ENCODE measurements around the gene PPM1J. TPM values are rescaled to one million over a fixed set of nuclear protein-coding genes. Genes with fewer than 3 reads are reported as not detected.

PPM1J gene
- total RNA-seq, 4 donors from 2014 or later: 1.7 to 4.8 (median 3.0) TPM

GRCh38 chr1:112704391-112704933 is 10.7 kb downstream of the PPM1J start:
- Histone ChIP-seq H3K36me3 (peaks cover 3 to 4% of the 10 kb centered on the region in 2 donors), H3K9me3 (no peaks in the 10 kb centered on the region), H3K4me1 (peaks cover 31 to 55% of the 10 kb centered on the region in 2 donors), H3K4me3 (replicated peaks in 1 of 3) (peak overlapping the region in 1 of 3 donors; percentile 99), H3K27me3 (no peaks in the 10 kb centered on the region), H3K27ac (peak overlapping the region; percentile 75 to 97 (median 95))
- intact Hi-C loops (cut with DNase I): loop anchor here (10.0 kb wide), 2 partner anchors 200 to 240 kb away; partner anchors contain the start of gene WNT2B
- DNase-seq: peak in 1 of 2 donors; percentile 28
- WGBS, 2 donors: 39 to 46% methylated on average over 5 to 7 of the region's 7 CpGs
- TF ChIP-seq, protein P1, sequence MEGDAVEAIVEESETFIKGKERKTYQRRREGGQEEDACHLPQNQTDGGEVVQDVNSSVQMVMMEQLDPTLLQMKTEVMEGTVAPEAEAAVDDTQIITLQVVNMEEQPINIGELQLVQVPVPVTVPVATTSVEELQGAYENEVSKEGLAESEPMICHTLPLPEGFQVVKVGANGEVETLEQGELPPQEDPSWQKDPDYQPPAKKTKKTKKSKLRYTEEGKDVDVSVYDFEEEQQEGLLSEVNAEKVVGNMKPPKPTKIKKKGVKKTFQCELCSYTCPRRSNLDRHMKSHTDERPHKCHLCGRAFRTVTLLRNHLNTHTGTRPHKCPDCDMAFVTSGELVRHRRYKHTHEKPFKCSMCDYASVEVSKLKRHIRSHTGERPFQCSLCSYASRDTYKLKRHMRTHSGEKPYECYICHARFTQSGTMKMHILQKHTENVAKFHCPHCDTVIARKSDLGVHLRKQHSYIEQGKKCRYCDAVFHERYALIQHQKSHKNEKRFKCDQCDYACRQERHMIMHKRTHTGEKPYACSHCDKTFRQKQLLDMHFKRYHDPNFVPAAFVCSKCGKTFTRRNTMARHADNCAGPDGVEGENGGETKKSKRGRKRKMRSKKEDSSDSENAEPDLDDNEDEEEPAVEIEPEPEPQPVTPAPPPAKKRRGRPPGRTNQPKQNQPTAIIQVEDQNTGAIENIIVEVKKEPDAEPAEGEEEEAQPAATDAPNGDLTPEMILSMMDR (IDR thresholded peaks at IDR 0.05): no peak
- TF ChIP-seq POLR2A (IDR thresholded peaks at IDR 0.05): no peak

DNA sequence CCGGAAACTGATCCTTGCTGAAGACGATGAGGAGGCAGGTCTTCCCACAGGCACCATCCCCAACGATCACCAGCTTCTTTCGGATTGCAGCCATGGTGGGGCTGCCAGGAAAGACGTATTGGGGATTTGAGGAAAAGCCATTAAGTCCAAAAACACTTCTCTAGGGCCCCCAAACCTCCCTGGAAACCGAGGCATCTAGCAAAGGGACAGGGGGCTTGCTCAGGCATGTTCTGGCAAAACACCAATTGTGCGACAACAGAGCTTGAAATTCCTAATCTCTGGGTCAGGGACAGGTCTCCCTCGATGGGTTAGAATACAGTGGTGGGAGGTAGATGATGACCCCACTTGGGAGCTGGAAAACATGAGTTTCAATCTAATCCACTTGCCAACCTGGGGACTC is 11.4 kb downstream of the PPM1J start:
- Histone ChIP-seq H3K4me1 (peaks cover 31 to 63% of the 10 kb centered on the region in 2 donors), H3K27ac (peak overlapping the region in 2 of 3 donors; percentile 95 to 97), H3K4me3 (replicated peaks in 1 of 3) (no peak overlapping the region), H3K9me3 (no peaks in the 10 kb centered on the region), H3K27me3 (no peaks in the 10 kb centered on the region), H3K36me3 (peaks cover 3 to 4% of the 10 kb centered on the region in 2 donors)
- no peak for TF ChIP-seq POLR2A (IDR thresholded peaks at IDR 0.05)
- TF ChIP-seq, protein P1 (IDR thresholded peaks at IDR 0.05): no peak
- DNase-seq: no peak
- intact Hi-C loops (cut with DNase I): loop anchor here (10.0 kb wide), 2 partner anchors 199 to 239 kb away; partner anchors contain the start of gene WNT2B
- WGBS, 2 donors: 79 to 82% methylated on average over 8 of the region's 8 CpGs

DNA sequence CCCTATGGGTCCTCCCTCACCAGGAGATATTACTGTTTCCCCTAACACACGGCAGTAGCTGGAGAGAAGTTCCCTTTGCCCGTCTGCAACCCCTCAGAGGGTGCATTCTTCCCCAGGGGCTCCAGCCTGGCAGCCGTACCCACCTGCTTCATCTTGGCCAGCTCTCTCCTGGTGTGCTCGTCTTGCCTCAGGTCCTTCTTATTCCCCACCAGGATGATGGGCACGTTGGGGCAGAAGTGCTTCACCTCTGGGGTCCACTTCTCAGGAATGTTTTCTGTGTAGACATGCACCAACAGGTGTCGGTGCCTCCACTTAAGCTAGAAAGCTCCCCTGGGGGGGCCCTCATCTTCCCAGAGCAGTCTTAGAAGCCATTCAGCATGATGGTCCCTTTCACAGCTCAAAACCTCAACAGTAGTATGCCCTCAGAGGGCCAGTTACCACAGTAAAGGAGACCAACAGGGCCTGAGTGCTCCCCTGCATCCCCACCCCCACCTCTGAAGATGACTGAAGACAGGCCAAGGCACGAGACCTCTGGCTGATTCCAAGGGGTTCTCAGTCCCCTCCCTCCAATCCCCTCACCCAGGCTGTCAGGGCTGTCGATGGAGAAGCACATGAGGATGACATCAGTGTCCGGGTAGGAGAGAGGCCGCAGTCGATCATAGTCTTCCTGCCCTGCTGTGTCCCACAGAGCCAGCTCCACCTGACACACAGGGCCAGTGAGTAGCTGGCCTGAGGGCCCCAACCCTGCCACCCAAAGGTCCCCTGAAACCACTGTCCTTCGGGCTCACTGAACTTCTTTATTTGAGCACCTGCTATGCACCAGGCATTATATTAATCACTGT is 12.5 kb downstream of the PPM1J start:
- Histone ChIP-seq H3K4me1 (peaks cover 31 to 68% of the 10 kb centered on the region in 2 donors), H3K4me3 (replicated peaks in 1 of 3) (no peak overlapping the region), H3K27me3 (no peaks in the 10 kb centered on the region), H3K36me3 (peaks cover 3 to 4% of the 10 kb centered on the region in 2 donors), H3K27ac (peak overlapping the region in 2 of 3 donors; percentile 3 to 79), H3K9me3 (no peaks in the 10 kb centered on the region)
- DNase-seq: no peak
- intact Hi-C loops (cut with DNase I): loop anchor here (10.0 kb wide), 2 partner anchors 198 to 238 kb away; partner anchors contain the start of gene WNT2B
- 85% methylated on average over 10 to 11 of the region's 12 CpGs for WGBS, 2 donors
- TF ChIP-seq, protein P1 (IDR thresholded peaks at IDR 0.05): no peak
- TF ChIP-seq POLR2A (IDR thresholded peaks at IDR 0.05): no peak

- Histone ChIP-seq H3K9me3 (no peaks in the 10 kb centered on the region), H3K4me1 (peaks cover 31 to 65% of the 10 kb centered on the region in 2 donors), H3K27me3 (no peaks in the 10 kb centered on the region), H3K27ac (peak overlapping the region in 2 of 3 donors; percentile 79 to 83), H3K36me3 (peaks cover 3 to 4% of the 10 kb centered on the region in 2 donors), H3K4me3 (replicated peaks in 1 of 3) (no peak overlapping the region)
- intact Hi-C loops (cut with DNase I): loop anchor here (10.0 kb wide), 2 partner anchors 197 to 237 kb away; partner anchors contain the start of gene WNT2B
- DNase-seq: no peak
- WGBS, 2 donors: 79 to 80% methylated on average over 3 of the region's 3 CpGs
- no peak for TF ChIP-seq POLR2A (IDR thresholded peaks at IDR 0.05)
- TF ChIP-seq, protein P1 (IDR thresholded peaks at IDR 0.05): no peak
Observed at GRCh38 chr1:112702067-112702395, 13.1 kb downstream of the PPM1J start.

Measured in thyroid gland (tissue), 4 donors.